H1 (cell line): ENCODE measurements around the gene KRT34. TPM values are rescaled to one million over a fixed set of nuclear protein-coding genes. Genes with fewer than 3 reads are reported as not detected.

Experiments
- CTCF ChIA-PET: fragments of 300-600 bp; sonication (Branson Sonifier 250); formaldehyde crosslinking; loops from one replicate; lab custom pipeline; 2021; ENCODE audit not compliant: partially characterized antibody; lab: Charles Lee
- POLR2A ChIA-PET: fragments of 300-600 bp; sonication (Branson Sonifier 250); formaldehyde crosslinking; loops from one replicate; lab custom pipeline; 2021; ENCODE audit warnings: inconsistent platforms; ENCODE audit not compliant: partially characterized antibody; lab: Charles Lee
- DNase-seq, 2 experiments: peaks; one replicate each; pipeline versions ENCODE4 v3.0.0 to v3.0.0-alpha.2; 2010 to 2022; ENCODE audit warnings: low spot score in 2 of 2, low read depth in 1 of 2, mixed read lengths in 1 of 2
- FAIRE-seq: peaks from 2 replicates; lab custom pipeline; 2011; peaks lifted over from hg19 to GRCh38; lab: Jason Lieb, UNC
- H2AFZ ChIP-seq: 2 replicates; pipeline ENCODE4 v1.8.1; 2012; ENCODE audit warnings: low read length, inconsistent platforms
- H2AK5ac ChIP-seq: 2 replicates; pipeline ENCODE4 v1.6.1; 2013; ENCODE audit warnings: low read depth, low read length
- H2BK120ac ChIP-seq: replicated peaks from 2 replicates; pipeline ENCODE3; 2013; ENCODE audit warnings: low read depth, low read length, inconsistent platforms
- H2BK12ac ChIP-seq: 2 replicates; pipeline ENCODE4 v1.6.1; 2013; ENCODE audit warnings: low read depth, low read length
- H2BK15ac ChIP-seq: 2 replicates; pipeline ENCODE4 v1.6.1; 2013; ENCODE audit warnings: low read length
- H2BK20ac ChIP-seq: 2 replicates; pipeline ENCODE4 v1.6.1; 2013; ENCODE audit warnings: low read length
- H2BK5ac ChIP-seq: 2 replicates; pipeline ENCODE4 v1.6.1; 2013; ENCODE audit warnings: low read depth, low read length
- H3K14ac ChIP-seq: 2 replicates; pipeline ENCODE4 v1.6.1; 2013; ENCODE audit warnings: inconsistent platforms; ENCODE audit not compliant: insufficient read length
- H3K18ac ChIP-seq: 2 replicates; pipeline ENCODE4 v1.6.1; 2013; ENCODE audit warnings: low read length; ENCODE audit errors: extremely low read depth
- H3K23ac ChIP-seq: 2 replicates; pipeline ENCODE4 v1.6.1; 2013; ENCODE audit warnings: inconsistent platforms; ENCODE audit not compliant: insufficient read length
- H3K23me2 ChIP-seq: 2 replicates; pipeline ENCODE4 v1.6.1; 2013; ENCODE audit warnings: low read depth, low read length
- H3K27ac ChIP-seq: 2 replicates; pipeline ENCODE4 v1.6.1; 2011; ENCODE audit warnings: low read depth, low read length, inconsistent platforms
- H3K27me3 ChIP-seq, 4 experiments: replicated peaks in 1 of 4; 1 replicate in 1 of 4; 2 replicates in 3 of 4; pipeline versions ENCODE4 v1.6.1 to v1.8.1; 2011 to 2013; ENCODE audit warnings: low read length in 3 of 4, mild to moderate bottlenecking in 3 of 4, inconsistent platforms in 2 of 4, mixed read lengths in 2 of 4, moderate library complexity in 1 of 4; ENCODE audit not compliant: control insufficient read depth in 3 of 4, insufficient read depth in 3 of 4; ENCODE audit errors: extremely low read depth in 1 of 4
- H3K36me3 ChIP-seq, 4 experiments: 2 replicates each; pipeline versions ENCODE4 v1.6.1 to v1.8.1; 2011 to 2013; ENCODE audit warnings: mild to moderate bottlenecking in 4 of 4, low read length in 3 of 4, moderate library complexity in 2 of 4, control low read depth in 1 of 4, inconsistent platforms in 1 of 4; ENCODE audit not compliant: insufficient read depth in 4 of 4, control insufficient read depth in 2 of 4
- H3K4ac ChIP-seq: replicated peaks from 2 replicates; pipeline ENCODE3; 2013; ENCODE audit warnings: low read length, low read depth, mixed read lengths, inconsistent platforms; ENCODE audit not compliant: insufficient read length
- H3K4me1 ChIP-seq, 4 experiments: replicated peaks in 1 of 4; 1 replicate in 1 of 4; 2 replicates in 3 of 4; pipeline versions ENCODE4 v1.6.1 to v1.8.1; 2011 to 2013; ENCODE audit warnings: low read length in 3 of 4, inconsistent platforms in 2 of 4, mixed read lengths in 1 of 4; ENCODE audit not compliant: insufficient read depth in 4 of 4, control insufficient read depth in 3 of 4
- H3K4me2 ChIP-seq, 2 experiments: 2 replicates each; pipeline versions ENCODE4 v1.6.1 to v1.8.1; 2011 to 2013; ENCODE audit warnings: low read depth in 2 of 2, low read length in 2 of 2, control low read depth in 1 of 2, inconsistent platforms in 1 of 2, mild to moderate bottlenecking in 1 of 2; ENCODE audit not compliant: insufficient read depth in 1 of 2
- H3K4me3 ChIP-seq, 4 experiments: fragments of 200-600, 300-600 bp in 1 of 4; sonication (generic), shearing (Covaris generic), sonication (Bioruptor Twin) in 1 of 4; 2 replicates each; pipeline versions ENCODE4 v1.5.1 to v1.8.1; 2011 to 2016; ENCODE audit warnings: low read length in 4 of 4, low read depth in 3 of 4, control low read depth in 2 of 4, inconsistent platforms in 2 of 4, mild to moderate bottlenecking in 2 of 4, mixed read lengths in 1 of 4, moderate library complexity in 1 of 4; ENCODE audit not compliant: insufficient read depth in 2 of 4; ENCODE audit errors: extremely low read depth in 1 of 4
- H3K56ac ChIP-seq: replicated peaks from 2 replicates; pipeline ENCODE3; 2013; ENCODE audit warnings: low read depth, mild to moderate bottlenecking, mixed read lengths, low read length, inconsistent platforms; ENCODE audit not compliant: insufficient read length
- H3K79me1 ChIP-seq: 2 replicates; pipeline ENCODE4 v1.6.1; 2013; ENCODE audit warnings: low read depth, low read length, control low read depth
- H3K79me2 ChIP-seq, 2 experiments: 2 replicates each; pipeline versions ENCODE4 v1.6.1 to v1.8.1; 2012 to 2013; ENCODE audit warnings: low read length in 2 of 2, mild to moderate bottlenecking in 2 of 2, inconsistent platforms in 1 of 2; ENCODE audit not compliant: insufficient read depth in 2 of 2, control insufficient read depth in 1 of 2
- H3K9ac ChIP-seq, 4 experiments: replicated peaks in 1 of 4; 1 replicate in 1 of 4; 2 replicates in 3 of 4; pipeline versions ENCODE4 v1.6.1 to v1.8.1; 2011 to 2013; ENCODE audit warnings: low read depth in 3 of 4, low read length in 3 of 4, control low read depth in 2 of 4, mild to moderate bottlenecking in 2 of 4, moderate library complexity in 2 of 4, inconsistent platforms in 1 of 4; ENCODE audit errors: extremely low read depth in 1 of 4
- H3K9me3 ChIP-seq, 2 experiments: 2 replicates each; pipeline versions ENCODE4 v1.6.1 to v1.8.1; 2012 to 2013; ENCODE audit warnings: mild to moderate bottlenecking in 2 of 2, moderate library complexity in 2 of 2, control low read depth in 1 of 2, inconsistent platforms in 1 of 2, low read depth in 1 of 2, low read length in 1 of 2, mixed read lengths in 1 of 2; ENCODE audit not compliant: insufficient read depth in 2 of 2
- H4K20me1 ChIP-seq, 2 experiments: replicated peaks in 1 of 2; 2 replicates each; pipeline versions ENCODE3 to v1.8.1; 2011 to 2013; ENCODE audit warnings: inconsistent platforms in 2 of 2, low read length in 2 of 2, mild to moderate bottlenecking in 1 of 2; ENCODE audit not compliant: insufficient read depth in 2 of 2, control insufficient read depth in 1 of 2
- H4K5ac ChIP-seq: 2 replicates; pipeline ENCODE4 v1.6.1; 2013; ENCODE audit warnings: low read length, low read depth, mixed read lengths, inconsistent platforms; ENCODE audit not compliant: insufficient read length
- H4K8ac ChIP-seq: 2 replicates; pipeline ENCODE4 v1.8.0; 2013; ENCODE audit warnings: mild to moderate bottlenecking, moderate library complexity, low read length, inconsistent platforms; ENCODE audit not compliant: insufficient read depth; ENCODE audit errors: extremely low read depth
- H4K91ac ChIP-seq: replicated peaks from 2 replicates; pipeline ENCODE3; 2013; ENCODE audit warnings: low read length, mixed read lengths, inconsistent platforms; ENCODE audit not compliant: insufficient read length
- BCL11A ChIP-seq, 2 experiments: IDR thresholded peaks; one replicate each; pipeline ENCODE4 v1.6.1; 2011; ENCODE audit warnings: low read depth in 2 of 2, low read length in 2 of 2, mild to moderate bottlenecking in 2 of 2
- CHD2 ChIP-seq: IDR thresholded peaks from 2 replicates; pipeline ENCODE4 v1.6.1; 2012; ENCODE audit warnings: low read length, improper control_type of control experiment
- CTBP2 ChIP-seq: IDR thresholded peaks from 2 replicates; pipeline ENCODE4 v1.7.0; 2011; ENCODE audit warnings: borderline replicate concordance, mild to moderate bottlenecking, moderate library complexity, mixed read lengths, low read length; ENCODE audit not compliant: insufficient read depth, insufficient read length
- CTCF ChIP-seq, 3 experiments: IDR thresholded peaks; 1 replicate in 2 of 3; 2 replicates in 1 of 3; pipeline versions ENCODE4 v1.5.1 to v1.6.1; 2011; ENCODE audit warnings: low read length in 3 of 3, mild to moderate bottlenecking in 3 of 3, inconsistent platforms in 2 of 3, low read depth in 1 of 3, moderate library complexity in 1 of 3; ENCODE audit not compliant: insufficient read depth in 1 of 3; ENCODE audit errors: control extremely low read depth in 1 of 3
- GTF2F1 ChIP-seq: IDR thresholded peaks from 2 replicates; pipeline ENCODE4 v1.6.1; 2012; ENCODE audit warnings: low read depth, low read length, improper control_type of control experiment, borderline replicate concordance
- JUN ChIP-seq: IDR thresholded peaks from 2 replicates; pipeline ENCODE4 v1.6.1; 2011; ENCODE audit warnings: low read depth, mild to moderate bottlenecking, improper control_type of control experiment, low read length
- KDM5A ChIP-seq: fragments of 200-600 bp; IDR thresholded peaks from 2 replicates; pipeline ENCODE4 v1.7.1; 2012; ENCODE audit warnings: mild to moderate bottlenecking, low read length, inconsistent platforms, mixed read lengths
- SAP30 ChIP-seq: fragments of 300-600 bp; sonication (generic); IDR thresholded peaks from 2 replicates; pipeline ENCODE4 v1.7.1; 2012; ENCODE audit warnings: low read length, moderate library complexity, mild to moderate bottlenecking, inconsistent platforms; ENCODE audit not compliant: insufficient read depth, insufficient replicate concordance
- WGBS, 2 experiments: shearing (Covaris generic) in 1 of 2; methylation state at CpG; one replicate each; pipeline versions ENCODE4 v1.1.6 to v1.1.7; 2013 to 2015; ENCODE audit warnings: low lambda C conversion rate in 2 of 2, mixed read lengths in 2 of 2, inconsistent platforms in 1 of 2, low coverage in 1 of 2, missing lambda C conversion rate in 1 of 2; ENCODE audit not compliant: insufficient replicate concordance in 2 of 2, insufficient coverage in 1 of 2, insufficient read length in 1 of 2; ENCODE audit errors: extremely low coverage in 1 of 2, missing lambda C conversion rate in 1 of 2; 5-methylcytosine and 5-hydroxymethylcytosine counted together
- polyA plus RNA-seq, 7 experiments: library from polyadenylated mRNA; depleted of rRNA in 3 of 7; stranded (reverse) in 5 of 7; unstranded in 2 of 7; fragments of >200 nt in 5 of 7; fragments of 200-250 nt in 2 of 7; gene quantifications; 1 replicate in 5 of 7; 2 replicates in 1 of 7; 4 replicates in 1 of 7; pipeline versions ENCODE4 v1.2.1 to v1.2.3, GENCODE V29; 2011 to 2013; ENCODE audit warnings: missing spikeins in 2 of 7, mixed read lengths in 2 of 7
- total RNA-seq: library from RNA; stranded (reverse); fragmentation: NEBNext Ultra II Directional; extraction: Animal tissue kit (Norgen Biotek cat#: 25700); gene quantifications from 2 replicates; pipeline ENCODE4 v1.2.1, GENCODE V29; 2021
- TF ChIP-seq, protein P1 (sequence below): IDR thresholded peaks from 2 replicates; pipeline ENCODE4 v1.6.1; 2011; ENCODE audit warnings: low read length, improper control_type of control experiment

KRT34 gene
- total and polyA plus RNA-seq, 2 of the 8 experiments (the other 6 are each of a cell fraction or from before 2014, with no cell fraction given): not detected

- CTCF ChIA-PET: interaction anchor here (0.6 to 2.4 kb wide), 4 partner anchors 26 to 342 kb away, joined by 3 to 7 read pairs (median 4); no protein-coding TSS in a partner anchor
- WGBS, 2 experiments: 92% methylated on average over 1 of the region's 1 CpG; no CpG with 5 or more reads in 1 of the 2 experiments
- no peak within 1 kb of the TSS for H3K23ac ChIP-seq
- TF ChIP-seq GTF2F1 (no peak), KDM5A (no peak), CTCF (IDR thresholded peaks at IDR 0.05; ENCODE audit: control extremely low read depth in 1 of 3, insufficient read depth in 1 of 3, low read depth in 1 of 3, low read length in 3 of 3) (no peak), CHD2 (no peak), BCL11A (IDR thresholded peaks at IDR 0.05; ENCODE audit: low read depth in 2 of 2, low read length in 2 of 2) (no peak), JUN (no peak), CTBP2 (no peak), SAP30 (no peak)
- TF ChIP-seq, protein P1, sequence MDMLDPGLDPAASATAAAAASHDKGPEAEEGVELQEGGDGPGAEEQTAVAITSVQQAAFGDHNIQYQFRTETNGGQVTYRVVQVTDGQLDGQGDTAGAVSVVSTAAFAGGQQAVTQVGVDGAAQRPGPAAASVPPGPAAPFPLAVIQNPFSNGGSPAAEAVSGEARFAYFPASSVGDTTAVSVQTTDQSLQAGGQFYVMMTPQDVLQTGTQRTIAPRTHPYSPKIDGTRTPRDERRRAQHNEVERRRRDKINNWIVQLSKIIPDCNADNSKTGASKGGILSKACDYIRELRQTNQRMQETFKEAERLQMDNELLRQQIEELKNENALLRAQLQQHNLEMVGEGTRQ: no peak
Measured at GRCh38 chr17:41369713-41370112, 12.4 kb downstream of the KRT34 start, which contains the start of gene KRT33B. Gene KRT33B, minus strand, starts transcription at chr17:41369813. Its CDS starts 63 bp downstream, at chr17:41369750.

More at GRCh38 chr17:41369713-41370112, 12.4 kb downstream of the KRT34 start, which contains the start of gene KRT33B:
- DNase-seq: no peak
- Histone ChIP-seq H3K9me3 (no peaks in the 10 kb centered on the region), H3K4me2 (no peak within 1 kb of the TSS), H4K5ac (no peak within 1 kb of the TSS), H2AFZ (no peak within 1 kb of the TSS), H3K18ac (no peak within 1 kb of the TSS), H3K36me3 (no peaks in the 10 kb centered on the region), H4K8ac (no peak within 1 kb of the TSS), H3K4me1 (no peaks in the 10 kb centered on the region), H2BK12ac (no peak within 1 kb of the TSS), H3K4me3 (no peak within 1 kb of the TSS), H2BK20ac (no peak within 1 kb of the TSS), H3K27me3 (no peaks in the 10 kb centered on the region), H2BK120ac (no peak within 1 kb of the TSS), H2BK5ac (no peak within 1 kb of the TSS), H3K4ac (no peak within 1 kb of the TSS), H3K27ac (no peak within 1 kb of the TSS), H3K79me1 (no peaks in the 10 kb centered on the region), H3K56ac (no peak within 1 kb of the TSS), H3K9ac (no peak within 1 kb of the TSS), H4K91ac (no peak within 1 kb of the TSS), H4K20me1 (no peaks in the 10 kb centered on the region), H3K79me2 (no peaks in the 10 kb centered on the region), H3K14ac (no peak within 1 kb of the TSS), H3K23me2 (peaks cover 1% of the 10 kb centered on the region; the same call in 1 of the 2 replicates), H2AK5ac (no peak within 1 kb of the TSS), H2BK15ac (no peak within 1 kb of the TSS)
- FAIRE-seq: no peak
- POLR2A ChIA-PET: interaction anchor here (0.7 kb wide), 1 partner anchor 9 kb away, joined by 3 read pairs; no protein-coding TSS in a partner anchor
